ENCODE results near the gene QSOX1.

QSOX1 gene

DNA sequence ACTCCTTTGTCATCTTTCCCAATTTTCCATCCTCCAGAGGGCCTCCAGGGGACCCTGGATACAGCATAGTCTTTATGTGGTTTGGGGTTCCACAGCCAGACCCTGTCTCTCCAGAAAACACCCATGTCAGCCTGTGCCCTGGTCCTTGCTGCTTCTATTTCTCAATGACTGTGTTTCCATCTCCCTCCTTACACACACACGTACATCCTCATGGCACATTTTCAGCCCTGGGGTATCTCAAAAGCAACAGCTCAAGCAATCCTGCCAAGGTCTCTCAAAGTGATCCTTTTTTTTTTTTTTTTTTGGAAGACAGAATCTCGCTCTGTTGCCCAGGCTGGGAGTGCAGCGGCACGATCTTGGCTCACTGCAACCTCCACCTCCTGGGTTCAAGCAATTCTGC lies 22.3 kb downstream of the QSOX1 start:
- H4K20me1 ChIP-seq (ENCODE audit: insufficient read depth, low read length) = no peaks in the 10 kb centered on the region
- H3K9ac ChIP-seq (ENCODE audit: low read length) = no peak overlapping the region
- H3K27me3 ChIP-seq (ENCODE audit: insufficient read depth, low read length) = no peaks in the 10 kb centered on the region
- no peak for TF ChIP-seq EZH2 (IDR thresholded peaks at IDR 0.05; ENCODE audit: borderline replicate concordance, low read length)
- TF ChIP-seq, protein P1, sequence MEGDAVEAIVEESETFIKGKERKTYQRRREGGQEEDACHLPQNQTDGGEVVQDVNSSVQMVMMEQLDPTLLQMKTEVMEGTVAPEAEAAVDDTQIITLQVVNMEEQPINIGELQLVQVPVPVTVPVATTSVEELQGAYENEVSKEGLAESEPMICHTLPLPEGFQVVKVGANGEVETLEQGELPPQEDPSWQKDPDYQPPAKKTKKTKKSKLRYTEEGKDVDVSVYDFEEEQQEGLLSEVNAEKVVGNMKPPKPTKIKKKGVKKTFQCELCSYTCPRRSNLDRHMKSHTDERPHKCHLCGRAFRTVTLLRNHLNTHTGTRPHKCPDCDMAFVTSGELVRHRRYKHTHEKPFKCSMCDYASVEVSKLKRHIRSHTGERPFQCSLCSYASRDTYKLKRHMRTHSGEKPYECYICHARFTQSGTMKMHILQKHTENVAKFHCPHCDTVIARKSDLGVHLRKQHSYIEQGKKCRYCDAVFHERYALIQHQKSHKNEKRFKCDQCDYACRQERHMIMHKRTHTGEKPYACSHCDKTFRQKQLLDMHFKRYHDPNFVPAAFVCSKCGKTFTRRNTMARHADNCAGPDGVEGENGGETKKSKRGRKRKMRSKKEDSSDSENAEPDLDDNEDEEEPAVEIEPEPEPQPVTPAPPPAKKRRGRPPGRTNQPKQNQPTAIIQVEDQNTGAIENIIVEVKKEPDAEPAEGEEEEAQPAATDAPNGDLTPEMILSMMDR (IDR thresholded peaks at IDR 0.05; ENCODE audit: low read length) = no peak
- H3K9me3 ChIP-seq (ENCODE audit: low read length) = no peaks in the 10 kb centered on the region
- H3K4me2 ChIP-seq (ENCODE audit: low read length) = no peak overlapping the region
- no peak overlapping the region for H2AFZ ChIP-seq (ENCODE audit: low read length)
- H3K27ac ChIP-seq (ENCODE audit: low read depth, low read length, poor library complexity, severe bottlenecking) = no peak overlapping the region
- no peak overlapping the region for H3K4me3 ChIP-seq (ENCODE audit: low read depth, low read length, poor library complexity, severe bottlenecking)
- H3K9me2 ChIP-seq (ENCODE audit: low read depth, low read length) = no peaks in the 10 kb centered on the region
- no peaks in the 10 kb centered on the region for H3K4me1 ChIP-seq (ENCODE audit: insufficient read depth, low read length, severe bottlenecking)
- H3K79me2 ChIP-seq (ENCODE audit: insufficient read depth, low read length) = no peaks in the 10 kb centered on the region
- no peaks in the 10 kb centered on the region for H3K36me3 ChIP-seq (ENCODE audit: insufficient read depth, low read length)
- no peaks in the 10 kb centered on the region for H3F3A ChIP-seq (ENCODE audit: insufficient read depth, low read length)

DNA sequence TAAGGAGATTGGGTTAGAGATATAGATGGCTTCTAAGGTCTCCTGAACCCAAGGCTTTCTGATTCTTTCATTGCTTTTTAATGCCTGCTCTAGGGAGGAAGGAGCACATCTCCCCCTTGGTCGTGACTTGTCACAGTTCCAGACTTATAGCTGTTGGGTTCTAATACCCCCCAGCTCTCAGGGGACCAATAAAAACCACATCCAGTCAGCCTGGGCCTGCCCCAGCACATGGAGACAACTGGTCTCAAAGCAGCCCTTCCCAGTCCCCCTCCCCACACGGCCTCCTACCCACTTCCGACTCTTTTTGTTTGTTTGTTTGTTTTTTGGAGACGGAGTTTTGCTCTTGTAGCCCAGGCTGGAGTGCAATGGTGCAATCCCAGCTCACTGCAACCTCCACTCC lies 23.3 kb downstream of the QSOX1 start:
- H3K27ac ChIP-seq (ENCODE audit: low read depth, low read length, poor library complexity, severe bottlenecking) = no peak overlapping the region
- H3F3A ChIP-seq (ENCODE audit: insufficient read depth, low read length) = no peaks in the 10 kb centered on the region
- H3K4me2 ChIP-seq (ENCODE audit: low read length) = no peak overlapping the region
- TF ChIP-seq, protein P1 (IDR thresholded peaks at IDR 0.05; ENCODE audit: low read length) = no peak
- no peak for TF ChIP-seq EZH2 (IDR thresholded peaks at IDR 0.05; ENCODE audit: borderline replicate concordance, low read length)
- no peak overlapping the region for H3K9ac ChIP-seq (ENCODE audit: low read length)
- H3K4me3 ChIP-seq (ENCODE audit: low read depth, low read length, poor library complexity, severe bottlenecking) = no peak overlapping the region
- no peaks in the 10 kb centered on the region for H3K79me2 ChIP-seq (ENCODE audit: insufficient read depth, low read length)
- H2AFZ ChIP-seq (ENCODE audit: low read length) = no peak overlapping the region
- no peaks in the 10 kb centered on the region for H3K9me2 ChIP-seq (ENCODE audit: low read depth, low read length)
- H3K9me3 ChIP-seq (ENCODE audit: low read length) = no peaks in the 10 kb centered on the region
- H4K20me1 ChIP-seq (ENCODE audit: insufficient read depth, low read length) = no peaks in the 10 kb centered on the region
- no peaks in the 10 kb centered on the region for H3K27me3 ChIP-seq (ENCODE audit: insufficient read depth, low read length)
- no peaks in the 10 kb centered on the region for H3K36me3 ChIP-seq (ENCODE audit: insufficient read depth, low read length)
- H3K4me1 ChIP-seq (ENCODE audit: insufficient read depth, low read length, severe bottlenecking) = no peaks in the 10 kb centered on the region

DNA sequence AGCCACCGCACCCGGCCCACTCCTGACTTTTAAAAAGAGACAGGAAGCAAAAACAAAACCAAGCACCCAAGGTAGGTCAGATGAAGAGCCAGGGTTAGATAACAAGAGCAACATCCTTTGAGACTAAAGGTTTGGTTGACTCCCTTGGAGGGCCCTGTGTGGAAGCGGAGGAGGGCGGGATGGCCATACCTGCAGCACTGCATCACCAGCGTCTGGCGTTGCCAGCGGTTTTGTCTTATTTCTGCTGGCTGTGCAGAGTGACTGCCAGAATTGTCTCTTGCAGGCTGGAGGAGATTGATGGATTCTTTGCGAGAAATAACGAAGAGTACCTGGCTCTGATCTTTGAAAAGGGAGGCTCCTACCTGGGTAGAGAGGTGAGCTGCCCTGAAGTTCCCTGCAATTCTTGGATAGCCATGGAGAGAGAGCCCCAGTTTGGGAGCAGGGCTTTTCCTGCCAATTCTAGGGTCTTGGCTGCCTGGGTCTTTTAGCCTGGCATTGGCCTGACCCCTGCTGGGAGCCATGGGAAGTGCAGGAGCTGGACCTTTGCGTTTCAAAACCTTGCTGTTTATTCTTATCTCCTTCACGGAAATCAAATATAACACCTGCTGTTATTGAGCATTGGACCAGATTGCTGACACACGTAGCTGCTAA lies 24.0 kb downstream of the QSOX1 start:
- Histone ChIP-seq H3K9me3 (ENCODE audit: low read length) (no peaks in the 10 kb centered on the region), H3K27ac (ENCODE audit: low read depth, low read length, poor library complexity, severe bottlenecking) (no peak overlapping the region), H3K4me1 (ENCODE audit: insufficient read depth, low read length, severe bottlenecking) (no peaks in the 10 kb centered on the region), H4K20me1 (ENCODE audit: insufficient read depth, low read length) (no peaks in the 10 kb centered on the region), H3K79me2 (ENCODE audit: insufficient read depth, low read length) (no peaks in the 10 kb centered on the region), H3K9ac (ENCODE audit: low read length) (no peak overlapping the region), H3F3A (ENCODE audit: insufficient read depth, low read length) (no peaks in the 10 kb centered on the region), H3K27me3 (ENCODE audit: insufficient read depth, low read length) (no peaks in the 10 kb centered on the region), H3K4me3 (ENCODE audit: low read depth, low read length, poor library complexity, severe bottlenecking) (no peak overlapping the region), H3K4me2 (ENCODE audit: low read length) (no peak overlapping the region), H3K36me3 (ENCODE audit: insufficient read depth, low read length) (no peaks in the 10 kb centered on the region), H2AFZ (ENCODE audit: low read length) (no peak overlapping the region), H3K9me2 (ENCODE audit: low read depth, low read length) (no peaks in the 10 kb centered on the region)
- TF ChIP-seq EZH2 (IDR thresholded peaks at IDR 0.05; ENCODE audit: borderline replicate concordance, low read length) = no peak
- TF ChIP-seq, protein P1 (IDR thresholded peaks at IDR 0.05; ENCODE audit: low read length) = peak; percentile 97

Data from OCI-LY1 (cell line).